Measurements from ENCODE around the gene MAML2.

DNA sequence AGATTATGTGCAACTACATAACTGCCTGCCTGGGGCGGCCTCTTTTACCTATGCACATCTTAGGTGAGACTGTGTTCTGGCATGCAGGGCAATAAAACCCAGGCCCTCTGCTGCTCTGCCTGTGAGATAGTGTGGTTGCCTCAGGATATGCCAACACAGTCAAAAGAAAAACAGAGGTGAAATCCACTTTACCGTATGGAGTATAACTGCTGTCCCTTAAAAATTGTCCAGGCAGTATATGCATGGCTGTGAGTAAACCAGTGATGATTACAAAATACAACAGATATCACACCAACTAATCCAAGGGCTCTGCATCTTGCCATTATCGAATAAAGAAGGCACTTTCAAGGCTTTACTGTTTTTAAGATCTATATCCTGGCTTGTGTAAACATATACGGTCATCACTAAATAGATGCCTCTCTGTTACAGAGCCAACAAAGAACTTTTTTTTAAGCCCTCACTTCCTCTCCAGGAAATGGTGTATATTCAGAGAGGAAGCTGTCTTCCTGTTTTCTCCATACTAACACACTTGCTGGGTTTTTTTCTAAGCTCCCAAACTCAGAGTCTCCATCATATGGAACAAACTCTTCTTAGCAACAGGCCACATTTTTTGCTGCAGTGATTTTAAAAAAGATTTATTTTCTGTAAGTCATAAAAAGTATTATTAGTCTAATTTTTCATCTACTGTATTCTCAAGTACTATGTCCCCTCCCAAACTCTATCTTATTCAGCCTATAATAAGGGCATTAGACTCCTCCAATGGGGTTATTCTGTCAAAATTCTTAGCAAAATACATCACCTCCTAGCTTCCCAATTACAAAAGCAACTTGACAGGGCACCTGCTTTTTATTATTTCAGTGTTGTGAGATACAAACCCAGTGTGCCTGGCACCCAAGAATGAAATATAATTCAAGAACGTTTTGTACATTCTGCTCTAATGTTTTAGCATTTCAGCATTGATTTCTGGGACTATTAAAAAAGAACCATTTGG lies 135.2 kb downstream of the MAML2 start:
- TF ChIP-seq POLR2A (IDR thresholded peaks at IDR 0.05) (no peak), EP300 (IDR thresholded peaks at IDR 0.05; ENCODE audit: low read depth) (no peak), POLR2AphosphoS5 (IDR thresholded peaks at IDR 0.05) (no peak)
